SK-N-MC (cell line): Measurements from ENCODE around the gene TXNDC15.

Experiments used
- DNase-seq: peaks from one replicate; pipeline ENCODE4 v3.0.0-alpha.2; 2011; ENCODE audit warnings: low read depth, low spot score
- H3K27ac ChIP-seq: fragments of 200-600 bp; sonication (generic); 2 replicates; pipeline ENCODE4 v1.5.1; 2016; ENCODE audit warnings: mixed run types
- H3K36me3 ChIP-seq: fragments of 200-600 bp; sonication (generic); 2 replicates; pipeline ENCODE4 v1.6.1; 2017; ENCODE audit warnings: antibody characterized with exemption, low read length, mixed read lengths; ENCODE audit not compliant: insufficient read depth
- H3K4me3 ChIP-seq: fragments of 200-600 bp; sonication (generic); 2 replicates; pipeline ENCODE4 v1.5.1; 2016
- H3K9ac ChIP-seq: fragments of 200-600 bp; sonication (generic); 2 replicates; pipeline ENCODE4 v1.8.0; 2017; ENCODE audit warnings: mixed run types, mixed read lengths; ENCODE audit not compliant: insufficient read length
- H3K9me3 ChIP-seq: fragments of 200-600 bp; sonication (generic); 2 replicates; pipeline ENCODE4 v1.6.1; 2017; ENCODE audit warnings: low read depth, mild to moderate bottlenecking, antibody characterized with exemption, low read length, moderate library complexity, mixed read lengths
- EZH2 ChIP-seq: fragments of 200-600 bp; sonication (generic); IDR thresholded peaks from one replicate; pipeline ENCODE4 v1.6.1; 2017; ENCODE audit warnings: antibody characterized with exemption
- FOXP2 ChIP-seq: optimal IDR thresholded peaks from 2 replicates; pipeline ENCODE3; 2011; ENCODE audit warnings: mild to moderate bottlenecking, moderate library complexity; ENCODE audit not compliant: insufficient read depth; ENCODE audit errors: extremely low read length, control extremely low read depth
- POLR2AphosphoS5 ChIP-seq: IDR thresholded peaks from 2 replicates; pipeline ENCODE4 v1.6.1; 2012; ENCODE audit warnings: mild to moderate bottlenecking, low read depth, low read length, borderline replicate concordance

Gene TXNDC15

DNA sequence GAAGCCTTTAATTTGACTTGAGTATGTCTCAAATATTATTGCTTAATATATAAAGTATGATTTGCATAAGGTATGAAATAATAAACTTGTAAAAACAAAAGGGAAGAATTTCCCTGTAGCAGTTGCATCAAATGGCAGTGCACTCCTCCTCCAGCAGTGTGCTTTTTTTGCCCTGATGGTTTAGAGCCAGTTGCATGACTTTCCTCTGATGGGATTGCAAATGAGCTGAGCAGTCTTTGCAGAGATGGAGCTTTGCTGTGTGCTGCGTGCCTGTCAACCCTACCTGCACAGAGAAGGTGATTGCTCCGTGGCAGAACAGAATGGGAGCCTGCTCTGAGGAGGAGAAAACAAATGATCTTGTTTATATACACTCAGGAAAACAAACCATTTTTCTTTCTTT, 70.9 kb downstream of the TXNDC15 start:
- Histone ChIP-seq H3K9me3 (no peaks in the 10 kb centered on the region), H3K27ac (no peak overlapping the region), H3K4me3 (no peak overlapping the region), H3K36me3 (no peaks in the 10 kb centered on the region), H3K9ac (no peak overlapping the region)
- no peak for TF ChIP-seq EZH2
- TF ChIP-seq FOXP2 = no peak
- no peak for TF ChIP-seq POLR2AphosphoS5
- no peak for DNase-seq

DNA sequence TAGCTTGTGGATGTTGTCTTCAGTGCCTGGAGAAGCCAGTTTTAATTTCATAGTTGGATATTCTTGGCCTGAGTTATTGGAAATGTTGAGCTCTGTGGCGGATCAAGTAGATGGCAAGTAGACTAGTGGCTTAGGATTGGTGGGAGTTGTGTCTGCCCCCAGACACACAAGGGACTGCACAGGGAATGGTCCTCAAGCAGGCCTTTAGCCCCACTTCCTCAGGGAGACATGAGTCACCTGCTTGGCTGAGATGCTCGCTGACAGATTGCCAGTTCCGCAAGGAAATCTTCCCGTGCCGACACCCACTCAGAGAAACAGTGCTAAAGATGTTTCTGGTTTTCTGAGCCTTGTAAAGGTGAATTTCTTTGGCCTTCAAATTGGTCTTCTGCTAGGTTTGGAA, 74.7 kb downstream of the TXNDC15 start:
- no peak for DNase-seq
- Histone ChIP-seq H3K9me3 (no peaks in the 10 kb centered on the region), H3K9ac (no peak overlapping the region), H3K27ac (no peak overlapping the region), H3K4me3 (no peak overlapping the region), H3K36me3 (no peaks in the 10 kb centered on the region)
- no peak for TF ChIP-seq POLR2AphosphoS5
- TF ChIP-seq FOXP2 = no peak
- TF ChIP-seq EZH2 = no peak

DNA sequence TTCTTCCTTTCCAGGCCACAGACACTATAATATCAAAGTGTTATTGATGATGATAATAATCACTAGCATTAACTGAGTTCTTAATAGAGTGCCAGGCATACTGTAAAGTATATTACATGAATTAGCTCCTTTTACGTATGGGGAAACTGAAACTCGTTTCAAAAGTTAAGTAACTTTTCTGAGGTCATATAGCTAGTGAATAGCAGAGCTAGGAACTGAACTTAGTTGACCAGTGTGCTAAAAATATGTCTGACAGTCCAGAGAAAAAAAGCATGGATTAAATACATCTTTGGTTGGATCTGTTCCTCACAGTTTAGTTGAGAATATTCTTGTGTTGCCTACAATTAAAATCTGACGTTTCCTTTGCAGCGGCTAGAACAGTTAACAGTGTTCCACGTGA, 75.1 kb downstream of the TXNDC15 start:
- DNase-seq = no peak
- Histone ChIP-seq H3K9ac (no peak overlapping the region), H3K9me3 (peaks cover 4% of the 10 kb centered on the region; the same call in 1 of the 2 replicates), H3K27ac (no peak overlapping the region), H3K4me3 (no peak overlapping the region), H3K36me3 (no peaks in the 10 kb centered on the region)
- TF ChIP-seq FOXP2 (no peak), POLR2AphosphoS5 (no peak), EZH2 (no peak)
